Left lung (tissue), 10 donors: ENCODE measurements around the gene ZNRF4. TPM values are rescaled to one million over a fixed set of nuclear protein-coding genes. Genes with fewer than 3 reads are reported as not detected.

Experiments
- ATAC-seq: fragments of 200-7000 bp; cut with Tn5 transposase; one replicate; pipeline ENCODE4 v1.9.1; 2020; ENCODE audit warnings: moderate library complexity
- DNase-seq, 4 donors: peaks; one replicate each; pipeline ENCODE4 v3.0.0-alpha.2; 2013 to 2020
- H3K27ac ChIP-seq, 2 donors: fragments of 200-600 bp; sonication (generic) in 1 of 2; one replicate each; pipeline versions ENCODE4 v1.5.0 to v1.8.0; 2020 to 2021
- H3K27me3 ChIP-seq, 2 donors: fragments of 200-600 bp; sonication (generic) in 1 of 2; one replicate each; pipeline versions ENCODE4 v1.5.0 to v1.8.0; 2020 to 2021
- H3K36me3 ChIP-seq, 2 donors: fragments of 200-600 bp; sonication (generic) in 1 of 2; one replicate each; pipeline versions ENCODE4 v1.5.0 to v1.8.0; 2020 to 2021
- H3K4me1 ChIP-seq, 2 donors: fragments of 200-600 bp; one replicate each; pipeline ENCODE4 v1.8.0; 2021
- H3K4me3 ChIP-seq, 2 donors: fragments of 200-600 bp; sonication (generic) in 1 of 2; one replicate each; pipeline versions ENCODE4 v1.5.0 to v1.8.0; 2020 to 2021; ENCODE audit warnings: mild to moderate bottlenecking in 1 of 2
- H3K9me3 ChIP-seq, 2 donors: fragments of 200-600 bp; sonication (generic) in 1 of 2; one replicate each; pipeline versions ENCODE4 v1.5.0 to v1.8.0; 2020 to 2021
- intact Hi-C, 2 donors: fragments of 100-400 bp; cut with DNase I; formaldehyde crosslinking; loops; one replicate each; pipeline versions ENCODE4 v1.11.2 to v1.14.2; 2022
- polyA plus RNA-seq, 6 donors: library from polyadenylated mRNA; unstranded; fragments of 120-200 nt; gene quantifications; one replicate each; pipeline ENCODE4 v1.2.1, GENCODE V29; 2013; ENCODE audit not compliant: insufficient read length in 6 of 6
- total RNA-seq, 2 donors: library from RNA; stranded (reverse); fragmentation: NEBNext Ultra II Directional; extraction: Animal tissue kit (Norgen Biotek cat#: 25700); gene quantifications; one replicate each; pipeline ENCODE4 v1.2.1, GENCODE V29; 2021
- TF ChIP-seq, protein P1 (sequence below), 2 donors: fragments of 200-600 bp; sonication (generic) in 1 of 2; IDR thresholded peaks; one replicate each; pipeline versions ENCODE4 v1.5.0 to v1.8.0; 2021; ENCODE audit warnings: antibody characterized with exemption in 2 of 2
- donor health status: DM: no; HTN: yes; CAD: no.
- donor health status: DM: no; HTN: no; CAD: no.

Gene ZNRF4
- total and polyA plus RNA-seq, 8 donors, result not detected

DNA sequence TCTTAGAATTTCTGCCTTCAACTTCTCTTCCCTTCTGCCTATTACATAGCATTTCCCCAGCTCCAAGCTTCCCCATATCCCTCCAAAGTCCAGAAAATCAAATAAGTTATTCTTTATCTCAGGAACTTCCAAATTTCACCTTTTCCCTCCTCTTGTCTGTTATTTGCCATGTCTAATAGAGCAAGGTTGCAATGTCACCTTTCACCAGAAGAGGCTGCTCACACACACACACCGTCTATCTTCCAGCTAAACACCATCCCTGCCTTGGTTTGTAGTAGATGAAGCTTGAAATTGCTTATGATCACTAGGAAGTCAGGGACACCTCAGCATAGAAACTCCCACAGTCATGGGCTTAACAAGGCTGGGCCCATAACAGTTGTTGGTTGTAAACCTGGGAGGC lies 48.4 kb downstream of the ZNRF4 start:
- TF ChIP-seq, protein P1, sequence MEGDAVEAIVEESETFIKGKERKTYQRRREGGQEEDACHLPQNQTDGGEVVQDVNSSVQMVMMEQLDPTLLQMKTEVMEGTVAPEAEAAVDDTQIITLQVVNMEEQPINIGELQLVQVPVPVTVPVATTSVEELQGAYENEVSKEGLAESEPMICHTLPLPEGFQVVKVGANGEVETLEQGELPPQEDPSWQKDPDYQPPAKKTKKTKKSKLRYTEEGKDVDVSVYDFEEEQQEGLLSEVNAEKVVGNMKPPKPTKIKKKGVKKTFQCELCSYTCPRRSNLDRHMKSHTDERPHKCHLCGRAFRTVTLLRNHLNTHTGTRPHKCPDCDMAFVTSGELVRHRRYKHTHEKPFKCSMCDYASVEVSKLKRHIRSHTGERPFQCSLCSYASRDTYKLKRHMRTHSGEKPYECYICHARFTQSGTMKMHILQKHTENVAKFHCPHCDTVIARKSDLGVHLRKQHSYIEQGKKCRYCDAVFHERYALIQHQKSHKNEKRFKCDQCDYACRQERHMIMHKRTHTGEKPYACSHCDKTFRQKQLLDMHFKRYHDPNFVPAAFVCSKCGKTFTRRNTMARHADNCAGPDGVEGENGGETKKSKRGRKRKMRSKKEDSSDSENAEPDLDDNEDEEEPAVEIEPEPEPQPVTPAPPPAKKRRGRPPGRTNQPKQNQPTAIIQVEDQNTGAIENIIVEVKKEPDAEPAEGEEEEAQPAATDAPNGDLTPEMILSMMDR (IDR thresholded peaks at IDR 0.05), result no peak
- Histone ChIP-seq H3K9me3 (peaks cover 0 to 45% of the 10 kb centered on the region in 2 donors), H3K27ac (no peak overlapping the region), H3K36me3 (no peaks in the 10 kb centered on the region), H3K4me1 (no peaks in the 10 kb centered on the region), H3K4me3 (no peak overlapping the region), H3K27me3 (peaks cover 5 to 18% of the 10 kb centered on the region in 2 donors)
- DNase-seq (no peak), ATAC-seq (no peak)
- intact Hi-C loops, result no loop called here

DNA sequence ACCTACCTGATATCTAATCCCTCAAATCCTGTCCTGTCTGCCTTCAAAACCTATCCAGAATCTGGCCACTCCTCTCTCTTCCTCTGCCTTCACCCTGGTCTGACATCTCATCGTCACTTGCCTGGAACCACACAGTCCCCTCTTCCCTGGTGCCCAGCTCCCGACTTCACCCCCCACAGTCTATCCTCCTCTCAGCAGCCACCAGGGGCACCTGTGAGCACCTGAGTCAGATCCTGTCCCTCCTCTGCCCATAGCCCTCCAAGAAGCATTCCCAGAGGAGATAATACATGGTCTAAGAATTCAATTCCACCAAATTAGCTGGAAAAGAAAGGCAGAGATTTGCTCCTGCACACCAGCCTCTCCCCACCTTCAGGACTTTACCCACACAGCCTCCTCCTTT lies 48.9 kb downstream of the ZNRF4 start:
- DNase-seq, result no peak
- TF ChIP-seq, protein P1 (IDR thresholded peaks at IDR 0.05), result no peak
- H3K27me3 ChIP-seq, result peaks cover 4 to 13% of the 10 kb centered on the region in 2 donors
- peaks cover 0 to 45% of the 10 kb centered on the region in 2 donors for H3K9me3 ChIP-seq
- intact Hi-C loops, result no loop called here
- H3K27ac ChIP-seq, result no peak overlapping the region
- no peaks in the 10 kb centered on the region for H3K4me1 ChIP-seq
- no peak overlapping the region for H3K4me3 ChIP-seq
- no peak for ATAC-seq
- H3K36me3 ChIP-seq, result no peaks in the 10 kb centered on the region

Other genes starting within 250 kb of the ZNRF4 start
- 10 to 100 TPM; 61.7 to 67.2 TPM for gene PTPRS, start 114.6 kb upstream of the ZNRF4 start, total RNA-seq
- gene PTPRS, start 114.6 kb upstream of the ZNRF4 start, polyA plus RNA-seq, result 10 to 100 TPM; 68.0 to 97.9 (median 79.4) TPM
- gene TINCR, start 112.5 kb downstream of the ZNRF4 start, total RNA-seq, result under 1 TPM; 0.76 TPM
- gene TINCR, start 112.5 kb downstream of the ZNRF4 start, polyA plus RNA-seq, result under 1 TPM; 0.24 to 0.69 (median 0.55) TPM
- 10 to 100 TPM; 62.0 to 75.9 TPM for gene SAFB2, start 167.4 kb downstream of the ZNRF4 start, total RNA-seq
- 100 to 1,000 TPM in 2 of 6 donors, 10 to 100 TPM in 4; 70.4 to 110 (median 91.9) TPM for gene SAFB2, start 167.4 kb downstream of the ZNRF4 start, polyA plus RNA-seq
- gene SAFB, start 167.7 kb downstream of the ZNRF4 start, total RNA-seq, result 10 to 100 TPM; 63.7 to 92.2 TPM
- 100 to 1,000 TPM; 160 to 206 (median 172) TPM for gene SAFB, start 167.7 kb downstream of the ZNRF4 start, polyA plus RNA-seq
- 10 to 100 TPM; 46.7 to 63.3 TPM for gene MICOS13, start 225.1 kb downstream of the ZNRF4 start, total RNA-seq
- gene MICOS13, start 225.1 kb downstream of the ZNRF4 start, polyA plus RNA-seq, result 10 to 100 TPM; 26.7 to 48.9 (median 33.4) TPM
- gene HSD11B1L, start 225.6 kb downstream of the ZNRF4 start, total RNA-seq, result 10 to 100 TPM in 1 of 2 donors, 1 to 10 TPM in 1; 5.8 to 10.4 TPM
- gene HSD11B1L, start 225.6 kb downstream of the ZNRF4 start, polyA plus RNA-seq, result 10 to 100 TPM in 2 of 6 donors, 1 to 10 TPM in 4; 6.8 to 12.2 (median 7.9) TPM
- gene RPL36, start 234.9 kb downstream of the ZNRF4 start, total RNA-seq, result 100 to 1,000 TPM; 606 to 680 TPM
- gene RPL36, start 234.9 kb downstream of the ZNRF4 start, polyA plus RNA-seq, result 1,000 to 10,000 TPM in 1 of 6 donors, 100 to 1,000 TPM in 5; 637 to 1,150 (median 840) TPM